HUES48 (cell line): Measurements from ENCODE around the gene ARID5A.

Experiments used
- H3K27ac ChIP-seq: one replicate; pipeline ENCODE4 v1.7.0; 2013; ENCODE audit warnings: low read depth, low read length, inconsistent platforms
- H3K27me3 ChIP-seq: 2 replicates; pipeline ENCODE4 v1.6.1; 2013; ENCODE audit warnings: mild to moderate bottlenecking, low read length; ENCODE audit not compliant: control insufficient read depth, insufficient read depth
- H3K36me3 ChIP-seq: 2 replicates; pipeline ENCODE4 v1.6.1; 2013; ENCODE audit warnings: low read length; ENCODE audit not compliant: control insufficient read depth, insufficient read depth
- H3K4me1 ChIP-seq: 2 replicates; pipeline ENCODE4 v1.6.1; 2013; ENCODE audit warnings: mild to moderate bottlenecking, low read length; ENCODE audit not compliant: control insufficient read depth, insufficient read depth
- H3K4me3 ChIP-seq: 2 replicates; pipeline ENCODE4 v1.5.1; 2013; ENCODE audit warnings: mild to moderate bottlenecking, low read depth, low read length
- H3K9ac ChIP-seq: 2 replicates; pipeline ENCODE4 v1.6.1; 2013; ENCODE audit warnings: mild to moderate bottlenecking, low read depth, low read length, moderate library complexity
- H3K9me3 ChIP-seq: 2 replicates; pipeline ENCODE4 v1.6.1; 2013; ENCODE audit warnings: low read length; ENCODE audit not compliant: control insufficient read depth, insufficient read depth

The ARID5A gene

GRCh38 chr2:96522304-96523203 lies 14.0 kb upstream of the ARID5A start:
- H3K9ac ChIP-seq: no peak overlapping the region
- H3K4me1 ChIP-seq: no peaks in the 10 kb centered on the region; the same call in 1 of the 2 replicates
- peaks cover 16% of the 10 kb centered on the region for H3K27me3 ChIP-seq
- no peak overlapping the region for H3K27ac ChIP-seq
- H3K36me3 ChIP-seq: no peaks in the 10 kb centered on the region
- H3K9me3 ChIP-seq: no peaks in the 10 kb centered on the region
- H3K4me3 ChIP-seq: no peak overlapping the region

- Histone ChIP-seq H3K9ac (no peak overlapping the region), H3K27ac (no peak overlapping the region), H3K27me3 (peaks cover 21% of the 10 kb centered on the region), H3K36me3 (no peaks in the 10 kb centered on the region), H3K4me1 (no peaks in the 10 kb centered on the region; the same call in 1 of the 2 replicates), H3K9me3 (no peaks in the 10 kb centered on the region), H3K4me3 (no peak overlapping the region)
Measured at GRCh38 chr2:96523659-96524481, 12.7 kb upstream of the ARID5A start.

- peaks cover 28% of the 10 kb centered on the region for H3K27me3 ChIP-seq
- no peak overlapping the region for H3K9ac ChIP-seq
- H3K4me3 ChIP-seq: no peak overlapping the region
- H3K27ac ChIP-seq: no peak overlapping the region
- no peaks in the 10 kb centered on the region; the same call in 1 of the 2 replicates for H3K4me1 ChIP-seq
- H3K9me3 ChIP-seq: no peaks in the 10 kb centered on the region
- no peaks in the 10 kb centered on the region for H3K36me3 ChIP-seq
Measured at GRCh38 chr2:96524482-96525210, 11.9 kb upstream of the ARID5A start.

- Histone ChIP-seq H3K27me3 (peaks cover 29% of the 10 kb centered on the region), H3K4me1 (no peaks in the 10 kb centered on the region; the same call in 1 of the 2 replicates), H3K9me3 (no peaks in the 10 kb centered on the region), H3K4me3 (no peak overlapping the region), H3K36me3 (no peaks in the 10 kb centered on the region), H3K27ac (no peak overlapping the region), H3K9ac (no peak overlapping the region)
Measured at GRCh38 chr2:96525211-96525507, 11.4 kb upstream of the ARID5A start.

- H3K9me3 ChIP-seq: no peaks in the 10 kb centered on the region
- no peaks in the 10 kb centered on the region; the same call in 1 of the 2 replicates for H3K4me1 ChIP-seq
- peaks cover 35% of the 10 kb centered on the region for H3K27me3 ChIP-seq
- H3K27ac ChIP-seq: no peak overlapping the region
- H3K9ac ChIP-seq: no peak overlapping the region
- H3K4me3 ChIP-seq: no peak overlapping the region
- no peaks in the 10 kb centered on the region for H3K36me3 ChIP-seq
Measured at GRCh38 chr2:96526101-96526591, 10.4 kb upstream of the ARID5A start.

- H3K27ac ChIP-seq: no peak overlapping the region
- H3K27me3 ChIP-seq: peaks cover 40% of the 10 kb centered on the region
- H3K36me3 ChIP-seq: no peaks in the 10 kb centered on the region
- no peaks in the 10 kb centered on the region; the same call in 1 of the 2 replicates for H3K4me1 ChIP-seq
- H3K9ac ChIP-seq: no peak overlapping the region
- H3K9me3 ChIP-seq: no peaks in the 10 kb centered on the region
- H3K4me3 ChIP-seq: peak overlapping the region; percentile 54
Measured at GRCh38 chr2:96526615-96527285, 9.8 kb upstream of the ARID5A start.

- Histone ChIP-seq H3K9ac (no peak overlapping the region), H3K9me3 (no peaks in the 10 kb centered on the region), H3K36me3 (no peaks in the 10 kb centered on the region), H3K27ac (no peak overlapping the region), H3K4me1 (peaks cover 2% of the 10 kb centered on the region), H3K4me3 (peak overlapping the region; percentile 54), H3K27me3 (peaks cover 40% of the 10 kb centered on the region)
Measured at GRCh38 chr2:96527286-96528005, 9.1 kb upstream of the ARID5A start.

- Histone ChIP-seq H3K27me3 (peaks cover 40% of the 10 kb centered on the region), H3K9ac (no peak overlapping the region), H3K4me3 (peak overlapping the region; percentile 48)
Measured at GRCh38 chr2:96528006-96528699, 8.4 kb upstream of the ARID5A start.

GRCh38 chr2:96528700-96529375 lies 7.7 kb upstream of the ARID5A start:
- H3K27ac ChIP-seq: no peak overlapping the region
- H3K9me3 ChIP-seq: no peaks in the 10 kb centered on the region
- no peak overlapping the region for H3K9ac ChIP-seq
- H3K4me3 ChIP-seq: no peak overlapping the region
- H3K27me3 ChIP-seq: peaks cover 40% of the 10 kb centered on the region
- H3K4me1 ChIP-seq: peaks cover 13% of the 10 kb centered on the region
- H3K36me3 ChIP-seq: no peaks in the 10 kb centered on the region

More at GRCh38 chr2:96528006-96528699, 8.4 kb upstream of the ARID5A start:
- no peak overlapping the region for H3K27ac ChIP-seq
- H3K36me3 ChIP-seq: no peaks in the 10 kb centered on the region
- peaks cover 9% of the 10 kb centered on the region for H3K4me1 ChIP-seq
- H3K9me3 ChIP-seq: no peaks in the 10 kb centered on the region
